Fibroblast of mammary gland (primary cell): ENCODE results near the gene DOCK3.

ENCODE experiments used
- DNase-seq: peaks from one replicate; pipeline ENCODE4 v3.0.0-alpha.2; 2010; ENCODE audit warnings: low read depth
- H3K4me3 ChIP-seq: 2 replicates; pipeline ENCODE4 v1.5.1; 2011; ENCODE audit warnings: low read depth, mild to moderate bottlenecking, low read length, moderate library complexity; ENCODE audit not compliant: control insufficient read depth
- CTCF ChIP-seq: conservative IDR thresholded peaks from 2 replicates; pipeline ENCODE4 v1.5.1; 2011; ENCODE audit warnings: low read depth, low read length, inconsistent platforms; ENCODE audit not compliant: control insufficient read depth, insufficient read depth

Gene DOCK3

DNA sequence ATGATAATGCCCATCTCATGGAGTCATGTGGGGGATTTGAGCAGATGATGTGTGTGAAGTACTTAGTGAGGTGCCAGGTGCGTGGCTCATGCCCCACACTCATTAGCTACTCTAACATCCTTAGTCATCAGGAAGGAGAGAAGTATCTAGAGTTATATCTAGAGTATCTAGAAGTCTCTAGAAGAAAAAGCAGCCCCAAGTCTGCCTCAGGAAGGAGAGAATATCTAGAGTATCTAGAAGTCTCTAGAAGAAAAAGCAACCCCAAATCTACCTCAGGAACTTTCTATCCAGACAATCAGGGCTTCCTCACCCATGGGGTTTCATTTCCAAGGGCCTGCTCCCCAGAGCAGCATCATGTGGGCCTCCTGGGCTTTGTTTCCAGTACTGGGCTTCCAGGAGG lies 24.7 kb upstream of the DOCK3 start:
- no peak for TF ChIP-seq CTCF
- DNase-seq: no peak
- H3K4me3 ChIP-seq: no peak overlapping the region

DNA sequence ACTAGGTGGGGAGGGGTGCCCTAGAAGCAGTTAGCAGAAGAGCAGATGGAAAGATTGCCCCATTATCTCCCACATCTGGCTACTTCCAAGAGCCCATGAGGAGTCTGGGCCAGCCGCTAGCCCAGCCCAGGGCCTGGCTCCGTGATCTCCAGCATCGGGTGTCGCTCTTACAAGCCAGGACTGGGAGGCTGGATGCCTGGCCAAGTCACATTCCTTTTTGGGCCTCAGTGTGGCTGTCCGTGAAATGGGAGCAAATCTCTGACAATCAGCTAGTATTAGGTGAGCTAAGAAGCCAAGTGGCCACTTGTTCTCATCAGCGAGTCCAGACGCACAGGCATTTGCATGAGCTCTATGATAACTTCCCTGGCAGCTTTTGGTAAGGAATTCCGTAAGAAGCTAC lies 23.3 kb upstream of the DOCK3 start:
- DNase-seq: no peak
- H3K4me3 ChIP-seq: no peak overlapping the region
- no peak for TF ChIP-seq CTCF

GRCh38 chr3:50651920-50652529 lies 22.7 kb upstream of the DOCK3 start:
- TF ChIP-seq CTCF: no peak
- no peak overlapping the region for H3K4me3 ChIP-seq
- no peak for DNase-seq

GRCh38 chr3:50652709-50653108 lies 22.0 kb upstream of the DOCK3 start:
- peak; percentile 39 for TF ChIP-seq CTCF
- no peak overlapping the region for H3K4me3 ChIP-seq
- DNase-seq: peak; percentile 19

GRCh38 chr3:50653937-50654595 lies 20.7 kb upstream of the DOCK3 start:
- TF ChIP-seq CTCF: no peak
- no peak overlapping the region for H3K4me3 ChIP-seq
- no peak for DNase-seq

- TF ChIP-seq CTCF: no peak
- H3K4me3 ChIP-seq: no peak overlapping the region
- DNase-seq: peak; percentile 30
Measured at GRCh38 chr3:50655009-50655830, 19.5 kb upstream of the DOCK3 start.
